IMR-90 (cell line): Measurements from ENCODE around the gene GNMT. TPM values are rescaled to one million over a fixed set of nuclear protein-coding genes. Genes with fewer than 3 reads are reported as not detected.

ENCODE experiments used
- ATAC-seq: fragments of 200-7000 bp; cut with Tn5 transposase; 2 replicates; pipeline ENCODE4 v1.9.1; 2020; ENCODE audit warnings: low read depth, mild to moderate bottlenecking, moderate library complexity
- BruUV-seq: library from RNA; stranded (reverse); fragments of 400-500 nt; replicated peaks from 2 replicates; lab custom pipeline; 2021; lab: Mats Ljungman, UMichigan
- CTCF ChIA-PET: fragments of 300-600 bp; formaldehyde crosslinking; extraction: SDS; loops from one replicate; lab custom pipeline; 2021; ENCODE audit warnings: antibody characterized with exemption; lab: Yijun Ruan, JAX
- POLR2A ChIA-PET: fragments of 300-600 bp; sonication (Branson Sonifier 250); formaldehyde crosslinking; loops from one replicate; lab custom pipeline; 2022; ENCODE audit warnings: antibody characterized with exemption; ENCODE audit not compliant: unreplicated experiment; lab: Charles Lee
- DNase-seq: peaks from one replicate; pipeline ENCODE4 v3.0.0; 2013
- H2AFZ ChIP-seq: replicated peaks from 2 replicates; pipeline ENCODE3; 2013; ENCODE audit warnings: low read length, mild to moderate bottlenecking; ENCODE audit not compliant: poor library complexity
- H2AK5ac ChIP-seq: 2 replicates; pipeline ENCODE4 v1.6.1; 2013; ENCODE audit warnings: low read depth, low read length, inconsistent platforms
- H2AK9ac ChIP-seq: replicated peaks from 2 replicates; pipeline ENCODE3; 2013; ENCODE audit warnings: mild to moderate bottlenecking, low read depth, low read length, moderate library complexity; ENCODE audit not compliant: poor library complexity
- H2BK120ac ChIP-seq: 2 replicates; pipeline ENCODE4 v1.6.1; 2013; ENCODE audit warnings: low read depth, low read length, inconsistent platforms
- H2BK15ac ChIP-seq: 3 replicates; pipeline ENCODE4 v1.6.1; 2013; ENCODE audit warnings: low read depth, low read length, inconsistent platforms
- H2BK20ac ChIP-seq: 2 replicates; pipeline ENCODE4 v1.6.1; 2013; ENCODE audit warnings: low read depth, mild to moderate bottlenecking, inconsistent platforms, low read length, moderate library complexity
- H2BK5ac ChIP-seq: 2 replicates; pipeline ENCODE4 v1.6.1; 2013; ENCODE audit warnings: mild to moderate bottlenecking, low read depth, low read length, inconsistent platforms; ENCODE audit not compliant: poor library complexity, severe bottlenecking
- H3K14ac ChIP-seq: replicated peaks from 2 replicates; pipeline ENCODE4 v1.6.1; 2013; ENCODE audit warnings: low read depth, low read length, inconsistent platforms
- H3K18ac ChIP-seq: 2 replicates; pipeline ENCODE4 v1.6.1; 2013; ENCODE audit warnings: low read depth, low read length, control low read depth
- H3K23ac ChIP-seq: 2 replicates; pipeline ENCODE4 v1.6.1; 2013; ENCODE audit warnings: low read depth, low read length, inconsistent platforms
- H3K27ac ChIP-seq: 2 replicates; pipeline ENCODE4 v1.5.1; 2013; ENCODE audit warnings: mild to moderate bottlenecking, control low read depth, low read length; ENCODE audit not compliant: insufficient read depth
- H3K27me3 ChIP-seq: 2 replicates; pipeline ENCODE4 v1.6.1; 2013; ENCODE audit warnings: low read length; ENCODE audit not compliant: control insufficient read depth, insufficient read depth
- H3K36me3 ChIP-seq: 2 replicates; pipeline ENCODE4 v1.6.1; 2013; ENCODE audit warnings: low read length, mixed read lengths; ENCODE audit not compliant: control insufficient read depth, insufficient read depth
- H3K4ac ChIP-seq: 2 replicates; pipeline ENCODE4 v1.6.1; 2013; ENCODE audit warnings: low read depth, low read length, inconsistent platforms
- H3K4me1 ChIP-seq: 2 replicates; pipeline ENCODE4 v1.6.1; 2013; ENCODE audit warnings: low read length, mixed read lengths; ENCODE audit not compliant: control insufficient read depth, insufficient read depth
- H3K4me2 ChIP-seq: 2 replicates; pipeline ENCODE4 v1.6.1; 2013; ENCODE audit warnings: low read depth, mild to moderate bottlenecking, control low read depth, low read length, moderate library complexity
- H3K4me3 ChIP-seq: 2 replicates; pipeline ENCODE4 v1.5.1; 2013; ENCODE audit warnings: low read depth, mild to moderate bottlenecking, control low read depth, low read length, moderate library complexity; ENCODE audit not compliant: insufficient read depth
- H3K56ac ChIP-seq: 2 replicates; pipeline ENCODE4 v1.6.1; 2013; ENCODE audit warnings: low read length, inconsistent platforms; ENCODE audit not compliant: insufficient read depth; ENCODE audit errors: extremely low read depth
- H3K79me1 ChIP-seq, 2 experiments: 2 replicates each; pipeline ENCODE4 v1.6.1; 2013; ENCODE audit warnings: low read length in 2 of 2, inconsistent platforms in 1 of 2, low read depth in 1 of 2
- H3K9ac ChIP-seq: 2 replicates; pipeline ENCODE4 v1.6.1; 2013; ENCODE audit warnings: low read depth, low read length, control low read depth
- H3K9me1 ChIP-seq: 2 replicates; pipeline ENCODE4 v1.6.1; 2013; ENCODE audit warnings: low read length, inconsistent platforms; ENCODE audit not compliant: insufficient read depth
- H3K9me3 ChIP-seq: 2 replicates; pipeline ENCODE4 v1.6.1; 2013; ENCODE audit warnings: low read length; ENCODE audit not compliant: control insufficient read depth, insufficient read depth
- H4K20me1 ChIP-seq: 2 replicates; pipeline ENCODE4 v1.6.1; 2013; ENCODE audit warnings: low read length, inconsistent platforms; ENCODE audit not compliant: insufficient read depth
- H4K5ac ChIP-seq: 2 replicates; pipeline ENCODE4 v1.6.1; 2013; ENCODE audit warnings: mild to moderate bottlenecking, low read depth, low read length, control low read depth
- H4K8ac ChIP-seq, 2 experiments: 2 replicates each; pipeline ENCODE4 v1.6.1; 2013; ENCODE audit warnings: low read depth in 2 of 2, low read length in 2 of 2, control low read depth in 1 of 2, inconsistent platforms in 1 of 2
- H4K91ac ChIP-seq: 2 replicates; pipeline ENCODE4 v1.6.1; 2013; ENCODE audit warnings: low read depth, low read length, inconsistent platforms; ENCODE audit not compliant: insufficient read depth
- CTCF ChIP-seq: conservative IDR thresholded peaks from 2 replicates; pipeline ENCODE4 v1.5.1; 2012; ENCODE audit warnings: mild to moderate bottlenecking, low read depth, low read length, improper control_type of control experiment
- ELK1 ChIP-seq: fragments of 150-350 bp; IDR thresholded peaks from 2 replicates; pipeline ENCODE4 v1.6.1; 2016; ENCODE audit warnings: low read depth, mild to moderate bottlenecking, low read length, moderate library complexity, borderline replicate concordance
- MAFK ChIP-seq: IDR thresholded peaks from 2 replicates; pipeline ENCODE4 v1.6.1; 2012; ENCODE audit warnings: low read depth, low read length, improper control_type of control experiment
- POLR2A ChIP-seq: IDR thresholded peaks from 2 replicates; pipeline ENCODE4 v1.6.1; 2012; ENCODE audit warnings: mild to moderate bottlenecking, low read depth, low read length
- RCOR1 ChIP-seq: IDR thresholded peaks from 2 replicates; pipeline ENCODE4 v1.6.1; 2012; ENCODE audit warnings: mild to moderate bottlenecking, low read length, improper control_type of control experiment; ENCODE audit not compliant: insufficient replicate concordance
- SMC3 ChIP-seq: fragments of 150-350 bp; IDR thresholded peaks from 2 replicates; pipeline ENCODE4 v1.6.1; 2016; ENCODE audit warnings: low read depth, mild to moderate bottlenecking, antibody characterized with exemption, low read length, moderate library complexity
- USF2 ChIP-seq: fragments of 150-350 bp; IDR thresholded peaks from 2 replicates; pipeline ENCODE4 v1.6.1; 2017; ENCODE audit warnings: mild to moderate bottlenecking, antibody characterized with exemption, low read length, low read depth
- WGBS, 2 experiments: methylation state at CpG; one replicate each; pipeline versions ENCODE4 v1.1.5 to v1.1.7; 2013; ENCODE audit warnings: missing lambda C conversion rate in 2 of 2; ENCODE audit not compliant: insufficient read length in 1 of 2; ENCODE audit errors: extremely low coverage in 2 of 2; 5-methylcytosine and 5-hydroxymethylcytosine counted together
- dilution Hi-C: fragments of 300-500 bp; cut with HindIII; formaldehyde crosslinking; loops from one replicate; pipeline ENCODE4 v1.14.3; 2018; ENCODE audit warnings: low sequenced_read_pairs; ENCODE audit not compliant: unreplicated experiment
- in situ Hi-C: fragments of 300-500 bp; cut with MboI; formaldehyde crosslinking; loops from 3 replicates; pipeline ENCODE4 v1.14.3; 2019; ENCODE audit warnings: low sequenced_read_pairs, inconsistent platforms, mixed read lengths
- intact Hi-C: fragments of 100-400 bp; cut with micrococcal nuclease; formaldehyde crosslinking; loops from 2 replicates; pipeline ENCODE4 v1.10.0; 2022
- polyA plus RNA-seq, 3 experiments: library from polyadenylated mRNA; depleted of rRNA; stranded (reverse); fragments of >200 nt; gene quantifications; 2 replicates each; pipeline ENCODE4 v1.2.3, GENCODE V29; 2012; ENCODE audit warnings: low replicate concordance in 1 of 3
- total RNA-seq: library from RNA; depleted of rRNA; stranded (reverse); fragments of >200 nt; gene quantifications from 2 replicates; pipeline ENCODE4 v1.2.3, GENCODE V29; 2012

Gene GNMT
- total and polyA plus RNA-seq, 2 of the 4 experiments (the other 2 are of a cell fraction), result 0.36 TPM; not detected in 1

- Histone ChIP-seq H3K36me3 (peaks cover 9% of the 10 kb centered on the region), H3K4me3 (peak overlapping the region; percentile 68), H3K9me3 (no peaks in the 10 kb centered on the region), H2BK20ac (no peak overlapping the region; the same call in 1 of the 2 replicates), H3K56ac (peak overlapping the region; percentile 43; the same call in 1 of the 2 replicates), H3K4ac (peak overlapping the region; percentile 60), H2BK5ac (peak overlapping the region; percentile 75), H3K79me1 (peaks cover 9 to 47% of the 10 kb centered on the region in 2 experiments), H2AK5ac (peak overlapping the region; percentile 75), H3K27me3 (no peaks in the 10 kb centered on the region), H4K5ac (no peak overlapping the region), H2BK15ac (no peak overlapping the region), H3K9ac (peak overlapping the region; percentile 95), H2AFZ (peak overlapping the region; percentile 94), H4K20me1 (0 out of 2 replicates have a peak, but pooled peaks cover 5% of the 10 kb centered on the region), H2AK9ac (peak overlapping the region; percentile 99), H4K8ac (peak overlapping the region in 1 of 2 experiments; percentile 61; a peak in 1 of 4 replicates), H3K4me1 (peaks cover 5% of the 10 kb centered on the region), H2BK120ac (no peak overlapping the region), H3K4me2 (peak overlapping the region; percentile 92), H3K23ac (peak overlapping the region; percentile 93), H3K9me1 (peaks cover 15% of the 10 kb centered on the region), H3K27ac (peak overlapping the region; percentile 83), H3K18ac (no peak overlapping the region), H3K14ac (peak overlapping the region; percentile 94; the same call in 1 of the 2 replicates), H4K91ac (0 out of 2 replicates have a peak overlapping the region, but pooled peaks have one; percentile 6)
- 0% methylated on average over 9 of the region's 28 CpGs; no CpG with 5 or more reads in 1 of the 2 experiments for WGBS, 2 experiments
- intact Hi-C loops, result loop anchor here (2.0 to 5.0 kb wide), 2 partner anchors 50 to 76 kb away; partner anchors contain the start of gene CNPY3
- in situ Hi-C loops, result loop anchor here (5.0 kb wide), 1 partner anchor 46 kb away; no protein-coding TSS in a partner anchor
- POLR2A ChIA-PET, result interaction anchor here (0.6 kb wide), 1 partner anchor 49 kb away, joined by 4 read pairs; the partner anchor contains the start of gene CNPY3
- dilution Hi-C loops, result no loop called here
- no peak for DNase-seq
- peak; percentile 44 for ATAC-seq
- no TSS peak for BruUV-seq
- CTCF ChIA-PET, result no interaction called here
- TF ChIP-seq USF2 (no peak), POLR2A (no peak), MAFK (no peak), RCOR1 (no peak), ELK1 (no peak), CTCF (no peak), SMC3 (no peak)
Measured at GRCh38 chr6:42978487-42978838, 17.9 kb downstream of the GNMT start.
